WTC11 (cell line): Measurements from ENCODE around the gene GPC5.

Source experiments
- CTCF ChIP-seq: fragments of 200-600 bp; IDR thresholded peaks from 2 replicates; pipeline ENCODE4 v1.8.0; 2022; ENCODE audit warnings: antibody characterized with exemption
- E2F4 ChIP-seq: sonication (generic); formaldehyde crosslinking; IDR thresholded peaks from 2 replicates; pipeline ENCODE4 v1.8.1; 2022; ENCODE audit warnings: low read depth, mild to moderate bottlenecking, moderate library complexity, missing genetic modification reagents, borderline replicate concordance
- FOXJ3 ChIP-seq: sonication (generic); formaldehyde crosslinking; IDR thresholded peaks from 2 replicates; pipeline ENCODE4 v1.9.0; 2021; ENCODE audit warnings: missing genetic modification reagents, mild to moderate bottlenecking, borderline replicate concordance
- IRF2 ChIP-seq: sonication (generic); formaldehyde crosslinking; IDR thresholded peaks from 2 replicates; pipeline ENCODE4 v1.8.0; 2022; ENCODE audit warnings: low read depth, missing genetic modification reagents, borderline replicate concordance
- JUN ChIP-seq: sonication (generic); formaldehyde crosslinking; IDR thresholded peaks from 2 replicates; pipeline ENCODE4 v1.8.0; 2023; ENCODE audit warnings: mild to moderate bottlenecking, missing genetic modification reagents
- MAX ChIP-seq: sonication (generic); formaldehyde crosslinking; IDR thresholded peaks from 2 replicates; pipeline ENCODE4 v1.8.0; 2022; ENCODE audit warnings: mild to moderate bottlenecking, missing genetic modification reagents
- MYBL2 ChIP-seq: sonication (generic); formaldehyde crosslinking; IDR thresholded peaks from 2 replicates; pipeline ENCODE4 v1.8.1; 2023; ENCODE audit warnings: mild to moderate bottlenecking, moderate library complexity, missing genetic modification reagents
- RORB ChIP-seq: fragments of 250-450 bp; sonication (Bioruptor Pico); IDR thresholded peaks from 2 replicates; pipeline ENCODE4 v1.9.0; 2021; ENCODE audit warnings: mild to moderate bottlenecking
- SP1 ChIP-seq: sonication (generic); formaldehyde crosslinking; conservative IDR thresholded peaks from 2 replicates; pipeline ENCODE4 v1.8.1; 2022; ENCODE audit warnings: missing genetic modification reagents
- TEAD4 ChIP-seq: sonication (generic); formaldehyde crosslinking; IDR thresholded peaks from 2 replicates; pipeline ENCODE4 v1.8.0; 2022; ENCODE audit warnings: mild to moderate bottlenecking, missing genetic modification reagents
- USF1 ChIP-seq: sonication (generic); formaldehyde crosslinking; IDR thresholded peaks from 2 replicates; pipeline ENCODE4 v1.8.0; 2022; ENCODE audit warnings: mild to moderate bottlenecking, missing genetic modification reagents
- USF2 ChIP-seq: sonication (generic); formaldehyde crosslinking; IDR thresholded peaks from 2 replicates; pipeline ENCODE4 v1.8.1; 2023; ENCODE audit warnings: mild to moderate bottlenecking, missing genetic modification reagents, moderate library complexity
- ZBTB43 ChIP-seq: sonication (generic); formaldehyde crosslinking; IDR thresholded peaks from 2 replicates; pipeline ENCODE4 v1.8.1; 2023; ENCODE audit warnings: mild to moderate bottlenecking, missing genetic modification reagents
- ZNF416 ChIP-seq: fragments of 250-450 bp; sonication (Bioruptor Pico); IDR thresholded peaks from 2 replicates; pipeline ENCODE4 v1.9.0; 2021; ENCODE audit warnings: mild to moderate bottlenecking, inconsistent platforms

- TF ChIP-seq ZBTB43 (no peak), CTCF (no peak), E2F4 (CRISPR knock-in tag) (no peak), RORB (no peak), USF2 (CRISPR knock-in tag) (no peak), SP1 (no peak), MYBL2 (CRISPR knock-in tag) (no peak), FOXJ3 (CRISPR knock-in tag) (no peak), JUN (CRISPR knock-in tag) (no peak), IRF2 (CRISPR knock-in tag) (no peak), MAX (CRISPR knock-in tag) (no peak), TEAD4 (CRISPR knock-in tag) (no peak), USF1 (CRISPR knock-in tag) (no peak), ZNF416 (CRISPR knock-in tag) (no peak)
Observed at GRCh38 chr13:91470084-91470621, 71.7 kb downstream of the GPC5 start.
